Forelimb muscle (tissue), 1 donor: Measurements from ENCODE around the gene C2CD2L. TPM values are rescaled to one million over a fixed set of nuclear protein-coding genes. Genes with fewer than 3 reads are reported as not detected.
A peak's percentile ranks its signal among the peaks of the same experiment; 100 is the strongest.
"Not testable (repeated sequence)": the region's sequence is repeated elsewhere in the genome, so short reads cannot be mapped to it uniquely, and the experiment has no call there.

Experiments used
- DNase-seq: peaks from one replicate; pipeline ENCODE4 v3.0.0-alpha.2; 2013; ENCODE audit warnings: low read depth
- polyA plus RNA-seq: library from polyadenylated mRNA; unstranded; fragments of 120-200 nt; gene quantifications from one replicate; pipeline ENCODE4 v1.2.1, GENCODE V29; 2013; ENCODE audit not compliant: insufficient read length

C2CD2L gene
- polyA plus RNA-seq, 1 donor: 6.5 TPM

- no peak for DNase-seq
Measured at GRCh38 chr11:119093942-119094815, 13.0 kb upstream of the C2CD2L start.

- no peak for DNase-seq
Measured at GRCh38 chr11:119094816-119095065, 12.4 kb upstream of the C2CD2L start.

- DNase-seq: peak; percentile 96
Measured at GRCh38 chr11:119095066-119095880, 11.9 kb upstream of the C2CD2L start.

- no peak for DNase-seq
Measured at GRCh38 chr11:119099711-119100110, 7.4 kb upstream of the C2CD2L start.

GRCh38 chr11:119100246-119100970 lies 6.7 kb upstream of the C2CD2L start:
- no peak for DNase-seq

- DNase-seq: no peak
Measured at GRCh38 chr11:119100994-119101758, 6.0 kb upstream of the C2CD2L start.

- peak; percentile 95 for DNase-seq
Measured at GRCh38 chr11:119101759-119102423, 5.3 kb upstream of the C2CD2L start, which contains the start of gene DPAGT1. TSS of gene DPAGT1 (minus strand) at chr11:119101853. CDS start at chr11:119101655, 198 bp downstream.

GRCh38 chr11:119103161-119103664 lies 3.9 kb upstream of the C2CD2L start:
- not testable (repeated sequence) for DNase-seq

- DNase-seq: no peak
Measured at GRCh38 chr11:119103793-119104192, 3.4 kb upstream of the C2CD2L start.

- no peak for DNase-seq
Measured at GRCh38 chr11:119107538-119108145, 498 bp downstream of the C2CD2L start.

- no peak for DNase-seq
Measured at GRCh38 chr11:119108146-119108856, 1.2 kb downstream of the C2CD2L start.

GRCh38 chr11:119108857-119109221 lies 1.7 kb downstream of the C2CD2L start:
- DNase-seq: no peak

- DNase-seq: no peak
Measured at GRCh38 chr11:119109843-119110242, 2.7 kb downstream of the C2CD2L start.

GRCh38 chr11:119110439-119110838 lies 3.3 kb downstream of the C2CD2L start:
- DNase-seq: no peak

GRCh38 chr11:119111361-119111925 lies 4.3 kb downstream of the C2CD2L start:
- no peak for DNase-seq

- DNase-seq: no peak
Measured at GRCh38 chr11:119112314-119113020, 5.3 kb downstream of the C2CD2L start.

GRCh38 chr11:119113716-119114115 lies 6.6 kb downstream of the C2CD2L start:
- no peak for DNase-seq

- DNase-seq: no peak
Measured at GRCh38 chr11:119114351-119114750, 7.2 kb downstream of the C2CD2L start.
